BE2C (cell line): ENCODE data around the gene PHACTR1.
"Not testable (repeated sequence)": the region's sequence is repeated elsewhere in the genome, so short reads cannot be mapped to it uniquely, and the experiment has no call there.

Source experiments
- DNase-seq: peaks from one replicate; pipeline ENCODE4 v3.0.0-alpha.2; 2020
- H3K27me3 ChIP-seq: fragments of 250-450 bp; sonication (Bioruptor Pico); 2 replicates; pipeline ENCODE4 v1.5.1; 2020; ENCODE audit warnings: mild to moderate bottlenecking
- H3K36me3 ChIP-seq: fragments of 250-450 bp; sonication (Bioruptor Pico); 2 replicates; pipeline ENCODE4 v1.5.1; 2020; ENCODE audit warnings: mild to moderate bottlenecking
- H3K4me1 ChIP-seq: fragments of 250-450 bp; sonication (Bioruptor Pico); 2 replicates; pipeline ENCODE4 v1.5.1; 2020
- H3K4me3 ChIP-seq: 2 replicates; pipeline ENCODE4 v1.5.1; 2011; ENCODE audit warnings: low read depth, low read length
- H3K9me3 ChIP-seq: fragments of 250-450 bp; sonication (Bioruptor Pico); 2 replicates; pipeline ENCODE4 v1.5.1; 2020
- CTCF ChIP-seq: IDR thresholded peaks from 2 replicates; pipeline ENCODE4 v1.5.1; 2012; ENCODE audit warnings: mild to moderate bottlenecking, low read depth, low read length

PHACTR1 gene

GRCh38 chr6:13243033-13243432 is 526.5 kb downstream of the PHACTR1 start:
- H3K36me3 ChIP-seq, result no peaks in the 10 kb centered on the region
- H3K27me3 ChIP-seq, result no peaks in the 10 kb centered on the region
- H3K4me1 ChIP-seq, result no peaks in the 10 kb centered on the region
- DNase-seq, result no peak
- H3K4me3 ChIP-seq, result no peak overlapping the region
- TF ChIP-seq CTCF, result no peak
- H3K9me3 ChIP-seq, result no peaks in the 10 kb centered on the region

- not testable (repeated sequence) for H3K9me3 ChIP-seq, H3K4me3 ChIP-seq, H3K4me1 ChIP-seq, H3K36me3 ChIP-seq, DNase-seq, H3K27me3 ChIP-seq
These were observed 527.2 kb downstream of the PHACTR1 start for GRCh38 chr6:13243745-13244144.

DNA sequence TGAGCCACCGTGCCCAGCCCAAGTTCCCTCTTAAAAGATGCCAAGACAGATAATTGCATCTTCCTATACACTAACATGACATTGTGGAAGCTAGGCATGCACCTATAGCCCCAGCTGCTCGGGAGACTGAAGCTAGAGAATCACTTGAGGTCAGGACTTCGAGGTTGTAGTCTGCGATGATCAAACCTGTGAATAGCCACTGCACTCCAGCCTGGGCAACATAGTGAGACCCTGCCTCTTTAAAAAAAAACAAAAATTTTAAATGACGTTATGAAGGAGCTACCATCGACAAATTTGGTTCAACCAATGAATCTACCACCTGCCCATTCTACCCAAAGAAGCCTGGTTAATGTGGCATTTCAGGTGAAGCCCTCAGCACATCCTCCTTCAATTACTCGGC is 531.1 kb downstream of the PHACTR1 start:
- H3K36me3 ChIP-seq, result no peaks in the 10 kb centered on the region
- no peaks in the 10 kb centered on the region for H3K9me3 ChIP-seq
- no peak for DNase-seq
- no peaks in the 10 kb centered on the region for H3K27me3 ChIP-seq
- H3K4me3 ChIP-seq, result no peak overlapping the region
- H3K4me1 ChIP-seq, result no peaks in the 10 kb centered on the region
- no peak for TF ChIP-seq CTCF

DNA sequence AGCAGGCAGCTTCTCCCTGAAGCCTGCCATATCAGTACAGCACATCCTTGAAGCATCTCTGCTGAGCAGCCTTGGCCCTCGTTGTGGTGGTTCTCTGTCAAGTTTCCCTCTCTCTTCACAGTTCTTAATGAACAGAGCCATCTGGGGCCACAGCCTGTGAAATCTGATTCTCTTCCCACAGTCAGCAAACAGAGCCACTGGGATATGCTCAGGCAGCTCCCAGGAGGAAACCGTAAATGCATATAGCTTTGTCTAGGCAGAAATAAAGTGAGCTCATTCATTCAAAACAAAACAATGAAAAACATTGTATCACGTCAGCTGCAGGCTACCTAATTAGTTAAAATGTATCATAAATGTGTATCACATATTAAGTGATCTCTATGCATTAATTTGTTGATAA is 531.5 kb downstream of the PHACTR1 start:
- H3K9me3 ChIP-seq, result no peaks in the 10 kb centered on the region
- no peaks in the 10 kb centered on the region for H3K36me3 ChIP-seq
- DNase-seq, result no peak
- no peak for TF ChIP-seq CTCF
- H3K4me3 ChIP-seq, result no peak overlapping the region
- no peaks in the 10 kb centered on the region for H3K4me1 ChIP-seq
- H3K27me3 ChIP-seq, result no peaks in the 10 kb centered on the region

GRCh38 chr6:13248584-13248985 is 532.0 kb downstream of the PHACTR1 start:
- no peak overlapping the region for H3K4me3 ChIP-seq
- H3K36me3 ChIP-seq, result no peaks in the 10 kb centered on the region
- DNase-seq, result no peak
- no peaks in the 10 kb centered on the region for H3K27me3 ChIP-seq
- H3K4me1 ChIP-seq, result no peaks in the 10 kb centered on the region
- no peaks in the 10 kb centered on the region for H3K9me3 ChIP-seq
- no peak for TF ChIP-seq CTCF

GRCh38 chr6:13248994-13249393 is 532.4 kb downstream of the PHACTR1 start:
- Histone ChIP-seq H3K27me3 (no peaks in the 10 kb centered on the region), H3K36me3 (no peaks in the 10 kb centered on the region), H3K4me3 (no peak overlapping the region), H3K4me1 (no peaks in the 10 kb centered on the region), H3K9me3 (no peaks in the 10 kb centered on the region)
- DNase-seq, result no peak
- no peak for TF ChIP-seq CTCF

DNA sequence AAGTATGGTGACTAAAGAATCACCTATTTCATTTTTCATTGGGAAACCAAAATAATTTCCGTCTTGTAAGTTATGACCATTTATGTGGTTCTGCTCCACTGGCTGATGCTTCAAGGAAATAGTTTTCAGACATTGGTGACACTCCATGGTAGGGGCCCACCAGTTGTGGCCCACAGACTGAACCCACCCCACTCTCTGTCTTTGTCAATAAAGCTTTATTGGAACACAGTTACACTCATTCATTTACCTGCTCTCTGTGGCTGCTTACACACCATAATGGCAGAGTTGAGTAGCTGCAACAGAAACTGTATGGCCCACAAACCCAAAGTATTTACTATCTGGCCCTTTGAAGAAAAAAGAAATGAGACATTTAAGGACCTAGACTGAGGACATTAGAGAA is 533.2 kb downstream of the PHACTR1 start:
- no peak for DNase-seq
- H3K9me3 ChIP-seq, result no peaks in the 10 kb centered on the region
- no peak overlapping the region for H3K4me3 ChIP-seq
- no peaks in the 10 kb centered on the region for H3K4me1 ChIP-seq
- H3K27me3 ChIP-seq, result no peaks in the 10 kb centered on the region
- TF ChIP-seq CTCF, result no peak
- no peaks in the 10 kb centered on the region for H3K36me3 ChIP-seq
